A673 (cell line): ENCODE data around the gene CASP9. TPM values are rescaled to one million over a fixed set of nuclear protein-coding genes. Genes with fewer than 3 reads are reported as not detected.
A peak's percentile ranks its signal among the peaks of the same experiment; 100 is the strongest.

Experiments used
- BruUV-seq: library from RNA; stranded (reverse); fragments of 400-500 nt; replicated peaks from 2 replicates; lab custom pipeline; 2021; lab: Mats Ljungman, UMichigan
- CTCF ChIA-PET: fragments of 300-600 bp; sonication (Branson Sonifier 250); formaldehyde crosslinking; loops from one replicate; lab custom pipeline; 2022; ENCODE audit warnings: antibody characterized with exemption; lab: Charles Lee
- POLR2A ChIA-PET: fragments of 300-600 bp; sonication (Branson Sonifier 250); formaldehyde crosslinking; loops from one replicate; lab custom pipeline; 2022; ENCODE audit warnings: antibody characterized with exemption; ENCODE audit not compliant: low non-redundant PET; lab: Charles Lee
- DNase-seq: peaks from one replicate; pipeline ENCODE4 v3.0.0-alpha.2; 2015; ENCODE audit warnings: low spot score
- H3K27ac ChIP-seq: fragments of 200-600 bp; sonication (generic); 2 replicates; pipeline ENCODE4 v1.5.1; 2016; ENCODE audit warnings: mixed run types, low read depth, mild to moderate bottlenecking, mixed read lengths, antibody characterized with exemption, low read length; ENCODE audit not compliant: poor library complexity, severe bottlenecking
- H3K27me3 ChIP-seq: fragments of 200-600 bp; sonication (generic); replicated peaks from 2 replicates; pipeline ENCODE4 v1.6.1; 2017; ENCODE audit warnings: mixed run types, low read depth, mild to moderate bottlenecking, mixed read lengths, antibody characterized with exemption, low read length; ENCODE audit not compliant: insufficient read depth, poor library complexity
- H3K36me3 ChIP-seq: fragments of 200-600 bp; sonication (generic); 2 replicates; pipeline ENCODE4 v1.6.1; 2016; ENCODE audit warnings: mixed run types, mild to moderate bottlenecking, mixed read lengths, antibody characterized with exemption, low read length; ENCODE audit not compliant: insufficient read depth, poor library complexity, severe bottlenecking
- H3K4me1 ChIP-seq: fragments of 200-600 bp; sonication (generic); 2 replicates; pipeline ENCODE4 v1.6.1; 2017; ENCODE audit warnings: mixed run types, mild to moderate bottlenecking, mixed read lengths, antibody characterized with exemption, low read length; ENCODE audit not compliant: insufficient read depth, poor library complexity, severe bottlenecking
- H3K4me3 ChIP-seq: fragments of 200-600 bp; sonication (generic); 2 replicates; pipeline ENCODE4 v1.5.1; 2016; ENCODE audit warnings: low read depth, mixed run types, mild to moderate bottlenecking, mixed read lengths, low read length; ENCODE audit not compliant: poor library complexity, severe bottlenecking
- H3K9me3 ChIP-seq: fragments of 200-600 bp; sonication (generic); 2 replicates; pipeline ENCODE4 v1.6.1; 2016; ENCODE audit warnings: mixed run types, low read depth, mild to moderate bottlenecking, mixed read lengths, antibody characterized with exemption, low read length; ENCODE audit not compliant: poor library complexity, severe bottlenecking
- EZH2 ChIP-seq: fragments of 200-600 bp; sonication (generic); IDR thresholded peaks from 2 replicates; pipeline ENCODE4 v1.6.1; 2017; ENCODE audit warnings: borderline replicate concordance, low read depth, mild to moderate bottlenecking, mixed read lengths, antibody characterized with exemption, low read length; ENCODE audit not compliant: poor library complexity, severe bottlenecking
- intact Hi-C: fragments of 100-400 bp; cut with micrococcal nuclease; formaldehyde crosslinking; loops from one replicate; pipeline ENCODE4 v1.10.0; 2022; ENCODE audit not compliant: unreplicated experiment
- total RNA-seq: library from RNA; stranded (reverse); gene quantifications from 2 replicates; pipeline ENCODE4 v1.2.3, GENCODE V29; 2021
- TF ChIP-seq, protein P1 (sequence below): fragments of 300-800, 200-600 bp; sonication (generic); conservative IDR thresholded peaks from 2 replicates; pipeline ENCODE4 v1.5.1; 2017; ENCODE audit warnings: low read depth, mild to moderate bottlenecking, antibody characterized with exemption, low read length, moderate library complexity, mixed read lengths

Gene CASP9
- total RNA-seq, 1 experiment from 2014 or later, result 7.0 TPM

- H3K9me3 ChIP-seq, result no peaks in the 10 kb centered on the region
- no peak for DNase-seq
- no peak overlapping the region for H3K4me3 ChIP-seq
- H3K27me3 ChIP-seq, result no peaks in the 10 kb centered on the region
- TF ChIP-seq, protein P1, sequence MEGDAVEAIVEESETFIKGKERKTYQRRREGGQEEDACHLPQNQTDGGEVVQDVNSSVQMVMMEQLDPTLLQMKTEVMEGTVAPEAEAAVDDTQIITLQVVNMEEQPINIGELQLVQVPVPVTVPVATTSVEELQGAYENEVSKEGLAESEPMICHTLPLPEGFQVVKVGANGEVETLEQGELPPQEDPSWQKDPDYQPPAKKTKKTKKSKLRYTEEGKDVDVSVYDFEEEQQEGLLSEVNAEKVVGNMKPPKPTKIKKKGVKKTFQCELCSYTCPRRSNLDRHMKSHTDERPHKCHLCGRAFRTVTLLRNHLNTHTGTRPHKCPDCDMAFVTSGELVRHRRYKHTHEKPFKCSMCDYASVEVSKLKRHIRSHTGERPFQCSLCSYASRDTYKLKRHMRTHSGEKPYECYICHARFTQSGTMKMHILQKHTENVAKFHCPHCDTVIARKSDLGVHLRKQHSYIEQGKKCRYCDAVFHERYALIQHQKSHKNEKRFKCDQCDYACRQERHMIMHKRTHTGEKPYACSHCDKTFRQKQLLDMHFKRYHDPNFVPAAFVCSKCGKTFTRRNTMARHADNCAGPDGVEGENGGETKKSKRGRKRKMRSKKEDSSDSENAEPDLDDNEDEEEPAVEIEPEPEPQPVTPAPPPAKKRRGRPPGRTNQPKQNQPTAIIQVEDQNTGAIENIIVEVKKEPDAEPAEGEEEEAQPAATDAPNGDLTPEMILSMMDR, result no peak
- TF ChIP-seq EZH2, result no peak
- ChIA-PET POLR2A (no interaction called here), CTCF (no interaction called here)
- no peak overlapping the region for H3K27ac ChIP-seq
- H3K4me1 ChIP-seq, result peaks cover 8% of the 10 kb centered on the region
- H3K36me3 ChIP-seq, result peaks cover 4% of the 10 kb centered on the region
- intact Hi-C loops, result no loop called here
- no TSS peak for BruUV-seq
These were observed 7.0 kb upstream of the CASP9 start for GRCh38 chr1:15531003-15531402.

- ChIA-PET POLR2A (interaction anchor here (0.6 kb wide), 2 partner anchors 116 to 436 kb away, joined by 4 read pairs; no protein-coding TSS in a partner anchor), CTCF (no interaction called here)
- Histone ChIP-seq H3K27me3 (no peaks in the 10 kb centered on the region), H3K36me3 (no peaks in the 10 kb centered on the region), H3K9me3 (no peaks in the 10 kb centered on the region), H3K27ac (peak within 1 kb of the TSS; percentile 83), H3K4me1 (peaks cover 14% of the 10 kb centered on the region), H3K4me3 (peak within 1 kb of the TSS; percentile 93)
- DNase-seq, result peak; percentile 100
- no peak for TF ChIP-seq EZH2
- TF ChIP-seq, protein P1, result peak; percentile 31; the same call in 1 of the 2 replicates
- intact Hi-C loops, result no loop called here
- BruUV-seq, result no TSS peak
These were observed 2.7 kb upstream of the CASP9 start, which contains the start of gene DNAJC16 for GRCh38 chr1:15526490-15527339. TSS of gene DNAJC16 (plus strand) at chr1:15526848. CDS start at chr1:15529106, 2,258 bp downstream.

DNA sequence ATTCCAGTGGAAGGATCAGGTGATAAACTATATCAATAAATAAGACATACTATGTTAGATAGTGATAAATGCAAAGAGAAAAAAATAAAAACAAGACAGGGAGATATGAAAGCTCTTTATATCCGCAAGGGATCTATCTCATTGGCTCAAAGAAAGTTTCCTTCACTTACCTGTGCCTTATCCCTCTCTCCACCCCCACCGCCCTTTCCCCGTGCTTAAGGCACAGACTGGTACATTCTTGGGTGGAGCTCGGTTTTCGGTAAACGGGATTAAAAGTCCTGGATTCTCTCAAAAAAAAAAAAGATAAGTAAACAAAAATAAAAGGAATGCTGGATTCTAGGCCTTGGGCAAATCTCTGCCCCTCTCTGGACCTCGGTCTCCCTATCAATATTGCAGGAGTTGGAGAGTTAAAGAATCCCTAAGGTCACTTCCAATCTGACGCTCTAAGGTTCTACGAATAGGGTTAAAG, 2.0 kb upstream of the CASP9 start:
- Histone ChIP-seq H3K36me3 (no peaks in the 10 kb centered on the region), H3K4me1 (peaks cover 14% of the 10 kb centered on the region), H3K27ac (peak overlapping the region; percentile 4), H3K27me3 (no peaks in the 10 kb centered on the region), H3K4me3 (peak overlapping the region; percentile 93), H3K9me3 (no peaks in the 10 kb centered on the region)
- no TSS peak for BruUV-seq
- ChIA-PET POLR2A (interaction anchor here (0.6 kb wide), 1 partner anchor 437 kb away, joined by 4 read pairs; no protein-coding TSS in a partner anchor), CTCF (no interaction called here)
- no peak for TF ChIP-seq EZH2
- TF ChIP-seq, protein P1, result no peak
- DNase-seq, result no peak
- intact Hi-C loops, result no loop called here
